Left ventricle myocardium inferior (tissue), 1 donor: ENCODE results near the gene COG7. TPM values are rescaled to one million over a fixed set of nuclear protein-coding genes. Genes with fewer than 3 reads are reported as not detected.
"Not testable (repeated sequence)": the region's sequence is repeated elsewhere in the genome, so short reads cannot be mapped to it uniquely, and the experiment has no call there.

ENCODE experiments used
- DNase-seq: peaks from one replicate; pipeline ENCODE4 v3.0.0-alpha.2; 2020
- H3K27ac ChIP-seq: fragments of 200-600 bp; replicated peaks from 2 replicates; pipeline ENCODE4 v1.8.0; 2021
- H3K27me3 ChIP-seq: fragments of 200-600 bp; 2 replicates; pipeline ENCODE4 v1.8.0; 2021; ENCODE audit warnings: low read depth
- H3K36me3 ChIP-seq: fragments of 200-600 bp; 2 replicates; pipeline ENCODE4 v1.8.0; 2021
- H3K4me1 ChIP-seq: fragments of 200-600 bp; 2 replicates; pipeline ENCODE4 v1.8.0; 2021
- H3K4me3 ChIP-seq: fragments of 200-600 bp; 2 replicates; pipeline ENCODE4 v1.8.0; 2021; ENCODE audit warnings: mild to moderate bottlenecking, moderate library complexity
- H3K9me3 ChIP-seq: fragments of 200-600 bp; replicated peaks from 2 replicates; pipeline ENCODE4 v1.8.0; 2021
- CTCF ChIP-seq: fragments of 200-600 bp; IDR thresholded peaks from 2 replicates; pipeline ENCODE4 v1.8.0; 2021; ENCODE audit warnings: antibody characterized with exemption, mild to moderate bottlenecking, borderline replicate concordance
- intact Hi-C: fragments of 100-400 bp; cut with micrococcal nuclease; formaldehyde crosslinking; loops from one replicate; pipeline ENCODE4 v1.11.0; 2022
- total RNA-seq: library from RNA; stranded (reverse); fragmentation: NEBNext Ultra II Directional; extraction: Animal tissue kit (Norgen Biotek cat#: 25700); gene quantifications from one replicate; pipeline ENCODE4 v1.2.1, GENCODE V29; 2021
- donor health status: DM: no; HTN: yes; CAD: no; lungs with severe emphysema.

Gene COG7
- total RNA-seq, 1 donor from 2014 or later = 11.7 TPM

GRCh38 chr16:23385441-23385840 lies 67.5 kb downstream of the COG7 start:
- no peaks in the 10 kb centered on the region for H3K4me1 ChIP-seq
- H3K4me3 ChIP-seq = no peak overlapping the region
- no peak for TF ChIP-seq CTCF
- no peaks in the 10 kb centered on the region for H3K9me3 ChIP-seq
- intact Hi-C loops = no loop called here
- peaks cover 21% of the 10 kb centered on the region for H3K36me3 ChIP-seq
- H3K27me3 ChIP-seq = no peaks in the 10 kb centered on the region
- no peak for DNase-seq
- no peak overlapping the region for H3K27ac ChIP-seq

- TF ChIP-seq CTCF = no peak
- no peak overlapping the region for H3K27ac ChIP-seq
- H3K4me1 ChIP-seq = no peaks in the 10 kb centered on the region
- DNase-seq = no peak
- intact Hi-C loops = no loop called here
- no peak overlapping the region for H3K4me3 ChIP-seq
- peaks cover 16% of the 10 kb centered on the region for H3K36me3 ChIP-seq
- H3K27me3 ChIP-seq = no peaks in the 10 kb centered on the region
- H3K9me3 ChIP-seq = no peaks in the 10 kb centered on the region
These were observed 68.1 kb downstream of the COG7 start for GRCh38 chr16:23384878-23385277.

- no peak for TF ChIP-seq CTCF
These were observed 69.1 kb downstream of the COG7 start for GRCh38 chr16:23383881-23384280.

GRCh38 chr16:23382279-23382678 lies 70.7 kb downstream of the COG7 start:
- no peak overlapping the region for H3K27ac ChIP-seq
- H3K27me3 ChIP-seq = no peaks in the 10 kb centered on the region
- no peak for TF ChIP-seq CTCF
- no peak for DNase-seq
- H3K4me1 ChIP-seq = no peaks in the 10 kb centered on the region
- no peak overlapping the region for H3K4me3 ChIP-seq
- H3K9me3 ChIP-seq = no peaks in the 10 kb centered on the region
- intact Hi-C loops = no loop called here
- H3K36me3 ChIP-seq = no peaks in the 10 kb centered on the region

More at GRCh38 chr16:23383881-23384280, 69.1 kb downstream of the COG7 start:
- intact Hi-C loops = no loop called here
- no peak for DNase-seq
- H3K27ac ChIP-seq = no peak overlapping the region
- peaks cover 13% of the 10 kb centered on the region for H3K36me3 ChIP-seq
- H3K4me1 ChIP-seq = no peaks in the 10 kb centered on the region
- H3K4me3 ChIP-seq = no peak overlapping the region
- H3K9me3 ChIP-seq = no peaks in the 10 kb centered on the region
- H3K27me3 ChIP-seq = no peaks in the 10 kb centered on the region

GRCh38 chr16:23381702-23382101 lies 71.3 kb downstream of the COG7 start:
- H3K4me1 ChIP-seq, H3K36me3 ChIP-seq, H3K27ac ChIP-seq, H3K27me3 ChIP-seq, H3K9me3 ChIP-seq, H3K4me3 ChIP-seq, intact Hi-C loops, DNase-seq: not testable (repeated sequence)

GRCh38 chr16:23380501-23380951 lies 72.5 kb downstream of the COG7 start:
- DNase-seq = no peak
- Histone ChIP-seq H3K9me3 (no peaks in the 10 kb centered on the region), H3K36me3 (no peaks in the 10 kb centered on the region), H3K4me1 (no peaks in the 10 kb centered on the region), H3K4me3 (no peak overlapping the region), H3K27me3 (peaks cover 4% of the 10 kb centered on the region), H3K27ac (no peak overlapping the region)
- intact Hi-C loops = no loop called here
- TF ChIP-seq CTCF = no peak
